ENCODE data around the gene LILRA1. TPM values are rescaled to one million over a fixed set of nuclear protein-coding genes. Genes with fewer than 3 reads are reported as not detected.
"Not testable (repeated sequence)": the region's sequence is repeated elsewhere in the genome, so short reads cannot be mapped to it uniquely, and the experiment has no call there.

The LILRA1 gene
- total and polyA plus RNA-seq, 2 donors (not counting 1 experiment from before 2014, with no cell fraction given), result 1.5 TPM; not detected in 1

- no CpG with 5 or more reads among the region's 4 CpGs for WGBS (ENCODE audit: insufficient coverage)
- TF ChIP-seq CTCF (IDR thresholded peaks at IDR 0.05) (no peak), EZH2 (IDR thresholded peaks at IDR 0.05; ENCODE audit: borderline replicate concordance, insufficient read depth, low read depth, low read length, poor library complexity, severe bottlenecking) (no peak)
These were observed 29.0 kb downstream of the LILRA1 start for GRCh38 chr19:54622431-54622830.

GRCh38 chr19:54624234-54624633 lies 30.8 kb downstream of the LILRA1 start:
- peak; percentile 40 for ATAC-seq (ENCODE audit: low read depth)

More at GRCh38 chr19:54622431-54622830, 29.0 kb downstream of the LILRA1 start:
- peak overlapping the region; percentile 59 for H2AFZ ChIP-seq (ENCODE audit: insufficient read depth, low read depth, low read length, poor library complexity, severe bottlenecking)
- H3K27me3 ChIP-seq (replicated peaks in 1 of 4; ENCODE audit: control extremely low read depth in 1 of 4, control insufficient read depth in 3 of 4, insufficient read depth in 4 of 4, low read length in 3 of 4), result no peaks in the 10 kb centered on the region
- H3K36me3 ChIP-seq (replicated peaks in 1 of 2; ENCODE audit: control extremely low read depth in 1 of 2, control insufficient read depth in 1 of 2, extremely low read depth in 1 of 2, insufficient read depth in 2 of 2, low read length in 1 of 2), result peaks cover 3 to 9% of the 10 kb centered on the region in 2 experiments
- no peak for ATAC-seq (ENCODE audit: low read depth)
- peaks cover 92% of the 10 kb centered on the region for H3K79me2 ChIP-seq (ENCODE audit: control insufficient read depth, insufficient read depth, low read length)
- H3K9ac ChIP-seq (ENCODE audit: low read length), result peak overlapping the region; percentile 61
- H3K9me3 ChIP-seq (ENCODE audit: control extremely low read depth in 1 of 3, control insufficient read depth in 2 of 3, insufficient read depth in 1 of 3, low read length in 2 of 3), result peaks cover 0 to 8% (median 0%) of the 10 kb centered on the region in 3 donors
- H3K9me3 Mint-ChIP-seq (ENCODE audit: insufficient read depth), result no peaks in the 10 kb centered on the region
- POLR2A ChIA-PET, result no interaction called here
- peaks cover 4% of the 10 kb centered on the region for H4K20me1 ChIP-seq (ENCODE audit: control insufficient read depth, insufficient read depth, low read length, poor library complexity, severe bottlenecking)
- H3K4me3 ChIP-seq (ENCODE audit: control extremely low read depth in 1 of 5, extremely low read depth in 1 of 5, insufficient read depth in 1 of 5, low read depth in 2 of 5, low read length in 4 of 5), result peak overlapping the region in 4 of 5 experiments; percentile 14 to 66 (median 29)
- CTCF ChIA-PET, result interaction anchor here (0.7 to 0.9 kb wide), 2 partner anchors 21 to 143 kb away, joined by 3 read pairs; no protein-coding TSS in a partner anchor
- H3K4me2 ChIP-seq (replicated peaks; ENCODE audit: low read depth, low read length, poor library complexity, severe bottlenecking), result peak overlapping the region; percentile 72
- H3K4me1 Mint-ChIP-seq, result peaks cover 81% of the 10 kb centered on the region
- peak overlapping the region; percentile 90 for H3K4me3 Mint-ChIP-seq
- peak overlapping the region; percentile 62 to 84 for H3K27ac ChIP-seq (ENCODE audit: low read length in 2 of 2)
- intact Hi-C loops (cut with micrococcal nuclease), result no loop called here
- no peaks in the 10 kb centered on the region for H3K27me3 Mint-ChIP-seq
- DNase-seq, result peak; percentile 38
- H3K4me1 ChIP-seq (ENCODE audit: control insufficient read depth in 2 of 2, insufficient read depth in 2 of 2, low read length in 2 of 2), result peaks cover 57 to 64% of the 10 kb centered on the region in 2 donors
- peak overlapping the region; percentile 98 for H3K27ac Mint-ChIP-seq

GRCh38 chr19:54624934-54625730 lies 31.7 kb downstream of the LILRA1 start:
- intact Hi-C loops (cut with micrococcal nuclease); H2AFZ ChIP-seq (ENCODE audit: insufficient read depth, low read depth, low read length, poor library complexity, severe bottlenecking); POLR2A ChIA-PET; H3K9me3 Mint-ChIP-seq (ENCODE audit: insufficient read depth); CTCF ChIA-PET; H3K27me3 ChIP-seq (replicated peaks in 1 of 4; ENCODE audit: control extremely low read depth in 1 of 4, control insufficient read depth in 3 of 4, insufficient read depth in 4 of 4, low read length in 3 of 4); H3K27me3 Mint-ChIP-seq; H3K9me3 ChIP-seq (ENCODE audit: control extremely low read depth in 1 of 3, control insufficient read depth in 2 of 3, insufficient read depth in 1 of 3, low read length in 2 of 3): not testable (repeated sequence)
- H4K20me1 ChIP-seq (ENCODE audit: control insufficient read depth, insufficient read depth, low read length, poor library complexity, severe bottlenecking), result peaks cover 17% of the 10 kb centered on the region
- ATAC-seq (ENCODE audit: low read depth) (peak; percentile 82), DNase-seq (peak; percentile 52)
- peak overlapping the region; percentile 66 for H3K4me2 ChIP-seq (replicated peaks; ENCODE audit: low read depth, low read length, poor library complexity, severe bottlenecking)
- H3K36me3 ChIP-seq (replicated peaks in 1 of 2; ENCODE audit: control extremely low read depth in 1 of 2, control insufficient read depth in 1 of 2, extremely low read depth in 1 of 2, insufficient read depth in 2 of 2, low read length in 1 of 2), result peaks cover 3 to 28% of the 10 kb centered on the region in 2 experiments
- peak overlapping the region in 2 of 5 experiments; percentile 24 to 29 for H3K4me3 ChIP-seq (ENCODE audit: control extremely low read depth in 1 of 5, extremely low read depth in 1 of 5, insufficient read depth in 1 of 5, low read depth in 2 of 5, low read length in 4 of 5)
- peak overlapping the region; percentile 46 for H3K9ac ChIP-seq (ENCODE audit: low read length)
- Mint-ChIP-seq H3K4me3 (peak overlapping the region; percentile 90), H3K4me1 (peaks cover 87% of the 10 kb centered on the region), H3K27ac (peak overlapping the region; percentile 98)
- peak overlapping the region; percentile 86 to 87 for H3K27ac ChIP-seq (ENCODE audit: low read length in 2 of 2)
- 58% methylated on average over 7 of the region's 15 CpGs for WGBS (ENCODE audit: insufficient coverage)
- H3K4me1 ChIP-seq (ENCODE audit: control insufficient read depth in 2 of 2, insufficient read depth in 2 of 2, low read length in 2 of 2), result peaks cover 83 to 87% of the 10 kb centered on the region in 2 donors
- H3K79me2 ChIP-seq (ENCODE audit: control insufficient read depth, insufficient read depth, low read length), result peaks cover 93% of the 10 kb centered on the region

More at GRCh38 chr19:54624234-54624633, 30.8 kb downstream of the LILRA1 start:
- Histone ChIP-seq H3K4me3 (ENCODE audit: control extremely low read depth in 1 of 5, extremely low read depth in 1 of 5, insufficient read depth in 1 of 5, low read depth in 2 of 5, low read length in 4 of 5) (peak overlapping the region in 4 of 5 experiments; percentile 19 to 44 (median 26)), H3K4me2 (replicated peaks; ENCODE audit: low read depth, low read length, poor library complexity, severe bottlenecking) (peak overlapping the region; percentile 72), H3K4me1 (ENCODE audit: control insufficient read depth in 2 of 2, insufficient read depth in 2 of 2, low read length in 2 of 2) (peaks cover 75 to 82% of the 10 kb centered on the region in 2 donors), H3K27ac (ENCODE audit: low read length in 2 of 2) (peak overlapping the region; percentile 84 to 86), H3K9ac (ENCODE audit: low read length) (peak overlapping the region; percentile 46), H3K79me2 (ENCODE audit: control insufficient read depth, insufficient read depth, low read length) (peaks cover 93% of the 10 kb centered on the region), H3K36me3 (replicated peaks in 1 of 2; ENCODE audit: control extremely low read depth in 1 of 2, control insufficient read depth in 1 of 2, extremely low read depth in 1 of 2, insufficient read depth in 2 of 2, low read length in 1 of 2) (peaks cover 3 to 25% of the 10 kb centered on the region in 2 experiments), H4K20me1 (ENCODE audit: control insufficient read depth, insufficient read depth, low read length, poor library complexity, severe bottlenecking) (peaks cover 17% of the 10 kb centered on the region)
- H3K9me3 Mint-ChIP-seq (ENCODE audit: insufficient read depth); H3K9me3 ChIP-seq (ENCODE audit: control extremely low read depth in 1 of 3, control insufficient read depth in 2 of 3, insufficient read depth in 1 of 3, low read length in 2 of 3); POLR2A ChIA-PET; H3K27me3 ChIP-seq (replicated peaks in 1 of 4; ENCODE audit: control extremely low read depth in 1 of 4, control insufficient read depth in 3 of 4, insufficient read depth in 4 of 4, low read length in 3 of 4); H2AFZ ChIP-seq (ENCODE audit: insufficient read depth, low read depth, low read length, poor library complexity, severe bottlenecking); H3K27me3 Mint-ChIP-seq; intact Hi-C loops (cut with micrococcal nuclease); CTCF ChIA-PET: not testable (repeated sequence)
- H3K4me3 Mint-ChIP-seq, result peak overlapping the region; percentile 90
- H3K27ac Mint-ChIP-seq, result peak overlapping the region; percentile 98
- no CpG with 5 or more reads among the region's 10 CpGs for WGBS (ENCODE audit: insufficient coverage)
- DNase-seq, result peak; percentile 50
- H3K4me1 Mint-ChIP-seq, result peaks cover 86% of the 10 kb centered on the region
